SK-N-MC (cell line): ENCODE measurements around the gene PTPRN2.

Experiments
- EZH2 ChIP-seq: fragments of 200-600 bp; sonication (generic); IDR thresholded peaks from one replicate; pipeline ENCODE4 v1.6.1; 2017; ENCODE audit warnings: antibody characterized with exemption
- FOXP2 ChIP-seq: optimal IDR thresholded peaks from 2 replicates; pipeline ENCODE3; 2011; ENCODE audit warnings: mild to moderate bottlenecking, moderate library complexity; ENCODE audit not compliant: insufficient read depth; ENCODE audit errors: extremely low read length, control extremely low read depth
- POLR2AphosphoS5 ChIP-seq: IDR thresholded peaks from 2 replicates; pipeline ENCODE4 v1.6.1; 2012; ENCODE audit warnings: mild to moderate bottlenecking, low read depth, low read length, borderline replicate concordance

- TF ChIP-seq EZH2: no peak
- TF ChIP-seq POLR2AphosphoS5: no peak
- no peak for TF ChIP-seq FOXP2
Measured at GRCh38 chr7:157544980-157545680, 1042.5 kb downstream of the PTPRN2 start.
